NOMO-1 treated with dmso at 0.1 percent for 144 hours (cell line): ENCODE measurements around the gene CHI3L1.

ENCODE experiments used
- DNase-seq: peaks from one replicate; lab custom pipeline; 2025; ENCODE audit not compliant: unreplicated experiment; lab: John Stamatoyannopoulos, UW

The CHI3L1 gene

GRCh38 chr1:203206129-203206687 is 19.7 kb upstream of the CHI3L1 start:
- DNase-seq, result no peak

DNA sequence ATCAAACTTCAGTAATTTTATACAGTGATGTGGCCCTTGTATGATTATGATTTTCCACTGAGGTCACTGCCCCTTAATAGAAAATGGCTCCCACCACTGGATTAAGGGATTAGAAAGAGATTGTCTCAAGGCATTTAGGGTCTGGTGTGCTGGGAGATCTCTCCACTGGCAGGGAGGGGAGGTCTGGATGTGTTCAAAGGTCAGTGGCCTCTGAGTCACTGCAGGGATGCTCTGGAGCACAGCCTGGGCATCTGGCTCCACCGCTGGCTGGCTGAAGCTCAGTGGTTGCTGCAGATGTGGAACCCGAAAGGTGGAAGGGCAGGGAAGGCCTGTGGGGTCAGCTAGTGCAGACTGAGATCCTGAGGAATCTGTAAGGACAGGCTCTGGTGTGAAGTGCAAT is 18.3 kb upstream of the CHI3L1 start:
- DNase-seq, result no peak

DNA sequence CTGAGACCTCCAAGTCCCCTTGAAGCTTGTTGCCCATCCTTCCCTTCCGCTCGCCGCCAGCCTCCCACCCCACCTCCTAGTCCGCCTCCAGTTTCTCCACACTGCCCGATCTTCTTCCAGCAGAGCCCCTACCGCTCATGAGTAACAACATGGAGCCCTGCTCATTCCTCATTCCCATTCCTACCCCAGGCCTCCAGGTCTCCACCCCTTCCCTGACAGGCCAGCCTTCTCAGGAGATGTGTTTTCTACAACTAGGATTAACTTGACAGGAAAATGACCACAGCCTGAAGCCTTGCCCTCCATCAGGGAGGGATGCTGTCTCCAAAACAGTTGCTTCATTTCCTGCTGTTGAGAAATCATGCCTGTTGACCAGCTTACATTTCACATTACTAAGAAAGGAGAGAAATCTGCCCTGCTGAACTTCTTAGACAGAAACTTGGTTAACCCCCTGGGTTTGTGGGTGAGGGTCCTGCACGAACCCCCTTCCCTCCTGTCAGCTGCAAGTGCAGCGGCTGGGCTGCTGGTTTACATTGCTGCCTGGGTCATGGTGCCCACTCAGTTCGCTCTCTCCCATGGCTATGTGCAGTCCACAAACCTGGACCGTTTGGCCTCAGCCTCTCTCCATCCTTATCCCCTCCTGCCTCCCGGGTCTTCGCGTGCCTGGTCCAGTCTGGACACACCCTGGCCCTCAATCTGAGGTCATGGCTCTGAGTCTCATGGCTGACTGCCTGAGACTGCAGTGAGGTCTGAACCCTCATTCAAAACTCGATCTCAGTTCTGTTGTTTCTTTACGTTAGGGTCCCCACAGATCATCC is 16.1 kb upstream of the CHI3L1 start:
- DNase-seq, result peak; percentile 38

DNA sequence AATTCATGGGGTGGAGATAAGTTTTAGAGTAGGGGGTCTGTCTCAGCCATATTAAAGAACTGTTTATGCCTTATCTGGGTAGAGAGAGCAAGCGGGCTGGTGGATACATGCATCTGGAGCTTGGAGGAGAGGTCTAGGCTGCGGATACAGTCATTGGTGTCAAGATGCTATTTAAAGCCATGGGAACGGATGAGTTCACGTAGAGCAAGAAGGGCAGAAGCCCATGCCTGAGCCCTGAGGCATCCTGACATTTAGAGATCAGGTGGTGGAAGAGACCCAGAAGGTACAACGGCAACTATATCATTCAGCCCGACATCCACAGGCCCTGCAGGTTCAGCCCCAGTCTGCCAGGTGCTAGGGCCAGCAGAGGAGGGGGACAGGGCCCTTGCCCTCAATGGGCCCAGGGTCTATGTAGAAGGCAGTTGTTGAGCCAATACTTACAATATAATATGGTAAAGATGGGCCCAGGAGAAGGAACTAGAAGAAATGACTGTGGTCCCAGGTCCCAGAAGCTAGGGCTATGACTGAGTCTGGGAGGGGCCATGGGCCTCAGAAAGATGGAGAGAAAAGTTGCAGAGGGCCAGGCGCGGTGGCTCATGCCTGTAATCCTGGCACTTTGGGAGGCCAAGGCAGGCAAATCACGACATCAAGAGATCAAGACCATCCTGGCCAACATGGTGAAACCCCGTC is 15.2 kb upstream of the CHI3L1 start:
- DNase-seq, result no peak

GRCh38 chr1:203200916-203201315 is 14.4 kb upstream of the CHI3L1 start:
- no peak for DNase-seq

- DNase-seq, result peak; percentile 53
These were observed 13.5 kb upstream of the CHI3L1 start for GRCh38 chr1:203199816-203200571.

DNA sequence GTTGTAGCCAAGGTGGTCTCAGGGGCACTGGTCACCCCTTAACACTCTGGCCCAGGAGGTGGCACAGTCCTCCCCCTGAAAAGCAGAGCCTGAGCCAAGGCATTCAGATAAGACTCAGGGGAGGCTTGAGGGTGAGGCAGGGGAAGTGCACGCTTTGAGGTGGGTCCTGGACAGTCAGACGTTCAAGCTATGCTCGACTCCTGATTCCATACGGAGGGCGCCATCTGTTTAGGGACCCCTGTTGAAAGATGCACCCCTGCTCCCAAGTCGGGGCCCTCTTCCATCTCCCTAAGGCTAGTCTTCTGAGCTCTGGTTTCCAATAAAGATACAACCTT is 12.9 kb upstream of the CHI3L1 start:
- DNase-seq, result no peak

DNA sequence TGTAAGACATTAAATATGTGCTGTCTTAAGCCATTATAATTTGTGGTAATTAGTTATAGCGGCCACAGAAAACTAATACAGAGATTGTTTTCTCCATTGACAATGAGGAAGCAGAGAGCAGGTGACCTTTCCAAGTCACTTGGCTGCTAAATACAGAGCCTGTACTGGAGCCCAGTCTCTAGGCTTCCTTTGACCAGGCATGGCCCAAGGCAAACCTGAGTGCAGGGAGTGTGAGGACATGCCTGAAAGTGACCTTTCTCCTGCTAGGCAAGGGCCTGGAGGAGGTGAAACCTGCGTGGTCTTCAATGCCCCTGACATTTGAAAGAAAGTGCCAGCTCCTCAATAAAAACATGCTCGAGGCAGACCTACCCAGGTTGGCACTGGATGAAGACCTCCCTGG is 12.5 kb upstream of the CHI3L1 start:
- no peak for DNase-seq

DNA sequence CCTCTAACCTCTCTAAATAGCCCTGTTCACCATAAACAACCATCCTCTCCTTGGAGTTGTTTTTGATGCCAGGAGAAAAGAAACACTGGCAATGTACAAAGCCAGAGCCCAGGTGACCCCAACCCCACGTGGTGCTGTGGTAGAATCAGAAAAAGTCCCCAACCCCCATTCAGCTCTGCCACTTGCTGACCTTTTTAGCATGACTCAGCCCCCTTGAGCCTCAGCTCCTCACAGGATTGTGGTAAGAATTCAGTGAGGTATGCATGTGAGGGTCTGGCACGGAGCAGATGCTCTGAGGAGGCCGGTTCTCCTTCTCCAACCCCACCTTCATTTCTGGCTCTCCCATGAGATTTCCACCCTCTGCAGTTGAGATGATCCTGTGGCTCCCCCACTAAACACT is 11.1 kb upstream of the CHI3L1 start:
- no peak for DNase-seq

DNA sequence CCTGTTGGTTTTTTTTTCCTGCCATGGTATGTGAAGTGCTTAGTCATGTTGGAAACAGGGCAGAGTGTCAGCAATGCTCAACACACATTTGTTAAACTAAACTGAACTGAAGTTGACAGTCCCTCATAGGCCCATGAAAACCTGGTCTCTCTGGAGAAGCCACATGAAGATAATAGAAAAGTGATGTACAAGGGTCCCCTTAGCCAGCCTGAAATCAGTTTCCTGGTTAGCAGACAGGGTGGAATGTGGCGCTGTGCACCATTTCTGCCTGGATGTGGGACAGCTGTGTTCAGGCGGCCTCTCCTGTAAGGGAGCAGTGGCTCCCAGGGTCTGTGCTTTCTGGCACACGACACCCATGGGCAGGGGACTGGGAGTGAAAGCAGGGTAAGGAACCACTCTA is 9.9 kb upstream of the CHI3L1 start:
- DNase-seq, result no peak

DNA sequence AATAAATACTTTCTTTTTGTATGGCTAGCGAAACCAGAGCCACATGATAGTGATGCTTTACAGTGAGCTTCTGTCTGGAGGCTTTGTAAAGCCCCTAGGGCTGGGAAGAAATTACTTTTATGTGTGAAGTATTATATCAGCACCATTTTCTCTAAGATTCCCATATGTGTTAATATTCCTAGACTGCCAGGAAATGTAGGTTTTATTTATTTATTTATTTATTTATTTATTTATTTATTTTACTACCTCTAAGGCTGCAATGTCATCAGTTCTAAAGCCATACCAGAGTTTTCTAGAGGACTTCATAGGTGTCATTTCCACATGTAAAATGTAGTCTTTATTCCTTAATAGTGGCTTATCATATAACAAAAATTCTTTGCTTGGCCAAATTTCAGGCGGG is 4.4 kb upstream of the CHI3L1 start:
- DNase-seq, result no peak

GRCh38 chr1:203189951-203190352 is 3.4 kb upstream of the CHI3L1 start:
- peak; percentile 41 for DNase-seq

DNA sequence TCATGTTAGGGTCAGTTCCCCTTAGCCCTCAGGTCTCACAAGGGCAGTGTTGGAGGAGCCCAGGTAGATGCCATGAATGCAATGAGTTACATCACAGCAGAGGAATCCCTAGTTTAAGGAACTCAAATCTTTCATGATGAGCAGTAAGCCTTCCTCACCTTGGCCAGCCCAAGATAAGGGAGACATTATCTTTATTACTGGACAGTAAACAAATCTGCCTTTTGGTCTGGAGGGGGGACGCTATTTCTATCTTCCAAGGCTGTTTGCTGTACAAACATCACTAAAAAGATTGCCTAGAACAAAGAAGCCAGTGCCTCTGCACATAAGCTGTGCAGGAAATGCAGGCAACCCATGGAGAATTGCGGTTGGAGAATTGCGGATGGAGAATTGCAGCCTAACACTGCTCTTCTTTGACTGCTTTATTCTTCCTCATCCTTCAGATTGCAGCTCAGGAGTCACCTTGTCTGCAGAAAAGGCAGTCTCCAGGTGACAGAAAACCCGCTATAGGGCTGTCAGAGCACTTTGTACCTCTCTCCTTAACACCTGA is 2.3 kb upstream of the CHI3L1 start:
- DNase-seq, result no peak

GRCh38 chr1:203187689-203188264 is 1.3 kb upstream of the CHI3L1 start:
- no peak for DNase-seq

DNA sequence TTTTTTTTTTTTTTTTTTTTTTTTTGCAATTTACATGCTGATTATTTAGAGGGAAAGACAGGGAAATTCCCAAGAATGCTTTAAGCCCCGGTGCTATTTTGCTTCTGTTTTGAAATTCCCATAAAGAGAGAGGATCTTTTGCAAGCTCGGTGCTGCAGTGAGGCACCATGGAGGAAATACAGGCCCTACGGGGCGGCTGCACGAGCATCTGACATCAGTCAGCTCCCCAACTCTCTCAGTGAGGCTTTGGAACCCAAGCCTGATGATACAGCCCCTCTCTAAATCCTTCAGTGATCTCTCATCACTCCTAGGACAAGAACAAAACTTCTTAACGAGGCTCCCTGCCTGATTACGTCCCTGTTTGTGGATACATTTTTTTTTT is 791 bp upstream of the CHI3L1 start:
- no peak for DNase-seq

- DNase-seq, result no peak
These were observed 436 bp downstream of the CHI3L1 start for GRCh38 chr1:203186091-203186445.

DNA sequence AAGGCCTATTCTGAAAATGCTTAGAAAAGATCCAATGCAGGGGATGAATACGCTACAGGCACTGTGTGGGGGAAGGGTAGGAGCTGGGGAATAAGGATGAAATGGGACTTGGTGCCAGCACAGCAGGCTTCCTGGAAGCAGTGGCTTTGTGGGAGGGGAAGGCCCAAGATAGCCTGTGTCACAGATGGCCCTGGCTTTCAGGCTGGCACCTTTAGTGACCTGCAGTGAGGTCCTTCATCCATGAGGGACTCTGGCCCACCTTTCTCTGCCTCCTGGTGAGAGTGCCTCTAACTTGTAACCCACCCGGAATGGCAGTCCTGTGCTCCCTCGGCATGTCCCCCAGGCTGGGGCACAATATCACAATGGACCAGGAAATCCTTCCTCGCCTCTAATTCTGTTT is 919 bp downstream of the CHI3L1 start:
- DNase-seq, result no peak

- no peak for DNase-seq
These were observed 1.4 kb downstream of the CHI3L1 start for GRCh38 chr1:203185061-203185461.

GRCh38 chr1:203184467-203184866 is 2.0 kb downstream of the CHI3L1 start:
- no peak for DNase-seq

GRCh38 chr1:203183828-203184227 is 2.7 kb downstream of the CHI3L1 start:
- DNase-seq, result no peak

- DNase-seq, result no peak
These were observed 4.0 kb downstream of the CHI3L1 start for GRCh38 chr1:203182387-203182953.
